Stomach (tissue), 9 donors: ENCODE data around the gene OLIG1. TPM values are rescaled to one million over a fixed set of nuclear protein-coding genes. Genes with fewer than 3 reads are reported as not detected.

Experiments used
- DNase-seq, 2 donors: peaks; one replicate each; pipeline versions ENCODE4 v3.0.0 to v3.0.0-alpha.2; 2013 to 2019
- H3K27ac ChIP-seq, 5 donors: fragments of 200-600 bp in 4 of 5; sonication (generic) in 4 of 5; one replicate each; pipeline ENCODE4 v1.5.1; 2013 to 2019; ENCODE audit warnings: mild to moderate bottlenecking in 1 of 5, moderate library complexity in 1 of 5
- H3K27me3 ChIP-seq, 3 donors: fragments of 200-600 bp; sonication (generic); one replicate each; pipeline ENCODE4 v1.5.1; 2017 to 2019; ENCODE audit warnings: mixed run types in 1 of 3
- H3K36me3 ChIP-seq, 4 donors: fragments of 200-600 bp; sonication (generic); 1 replicate in 3 of 4; 2 replicates in 1 of 4; pipeline ENCODE4 v1.5.1; 2016 to 2019
- H3K4me1 ChIP-seq, 4 donors: fragments of 200-600 bp; sonication (generic); one replicate each; pipeline ENCODE4 v1.5.1; 2016 to 2019
- H3K4me3 ChIP-seq, 4 donors: fragments of 200-600 bp; sonication (generic) in 3 of 4; one replicate each; pipeline ENCODE4 v1.5.1; 2016 to 2019; ENCODE audit warnings: mild to moderate bottlenecking in 1 of 4
- H3K9me3 ChIP-seq, 4 donors: fragments of 200-600 bp; sonication (generic); one replicate each; pipeline ENCODE4 v1.5.1; 2016 to 2019
- CTCF ChIP-seq, 7 experiments: fragments of 450-650 bp in 4 of 7; fragments of 200-600 bp in 3 of 7; sonication (generic) in 3 of 7; IDR thresholded peaks; one replicate each; pipeline ENCODE4 v1.5.1; 2016 to 2019; ENCODE audit warnings: antibody characterized with exemption in 7 of 7, control low read depth in 2 of 7, mild to moderate bottlenecking in 1 of 7
- EP300 ChIP-seq: sonication (generic); formaldehyde crosslinking; IDR thresholded peaks from one replicate; pipeline ENCODE4 v1.6.1; 2017; ENCODE audit warnings: antibody characterized with exemption
- POLR2A ChIP-seq, 4 donors: fragments of 450-650 bp; IDR thresholded peaks; one replicate each; pipeline ENCODE4 v1.6.1; 2016; ENCODE audit warnings: antibody characterized with exemption in 4 of 4, control low read depth in 2 of 4, mild to moderate bottlenecking in 1 of 4, moderate library complexity in 1 of 4
- POLR2AphosphoS5 ChIP-seq, 3 donors: sonication (generic); formaldehyde crosslinking; IDR thresholded peaks; one replicate each; pipeline ENCODE4 v1.6.1; 2016; ENCODE audit warnings: antibody characterized with exemption in 3 of 3
- WGBS, 5 donors: extraction: QIAGEN DNeasy Blood & Tissue Kit in 3 of 5; methylation state at CpG; one replicate each; pipeline versions ENCODE4 v1.1.5 to v1.1.7; 2013 to 2018; 5-methylcytosine and 5-hydroxymethylcytosine counted together
- intact Hi-C: fragments of 100-400 bp; cut with DNase I; formaldehyde crosslinking; loops from one replicate; pipeline ENCODE4 v1.15.1; 2023; ENCODE audit warnings: low total_unique reads
- polyA plus RNA-seq, 3 donors: library from polyadenylated mRNA; stranded (reverse); fragments of 200-250 nt; gene quantifications; one replicate each; pipeline ENCODE4 v1.2.3, GENCODE V29; 2013
- total RNA-seq, 5 donors: library from RNA; depleted of rRNA; stranded (reverse); fragments of >200 nt; gene quantifications; one replicate each; pipeline versions ENCODE4 v1.1.0 to v1.2.3, GENCODE V29; 2014 to 2016
- donor health status: healthy with polysubstance abuse.
- donor health status: Bipolar disorder and iron deficiency.
- donor health status: healthy.

Gene OLIG1
- total and polyA plus RNA-seq, 8 donors = not detected

GRCh38 chr21:33042812-33043211 is 27.1 kb upstream of the OLIG1 start:
- Histone ChIP-seq H3K9me3 (no peaks in the 10 kb centered on the region), H3K36me3 (no peaks in the 10 kb centered on the region), H3K4me1 (no peaks in the 10 kb centered on the region), H3K4me3 (no peak overlapping the region), H3K27me3 (peaks cover 0 to 75% (median 10%) of the 10 kb centered on the region in 3 donors), H3K27ac (no peak overlapping the region)
- TF ChIP-seq POLR2A (IDR thresholded peaks at IDR 0.05) = no peak
- no peak for TF ChIP-seq POLR2AphosphoS5 (IDR thresholded peaks at IDR 0.05)
- no peak for TF ChIP-seq CTCF (IDR thresholded peaks at IDR 0.05)
- TF ChIP-seq EP300 = no peak
- no peak for DNase-seq
- 33 to 50% (median 43%) methylated on average over 4 of the region's 4 CpGs for WGBS, 5 donors
- intact Hi-C loops = no loop called here

GRCh38 chr21:33046455-33046854 is 23.5 kb upstream of the OLIG1 start:
- Histone ChIP-seq H3K4me3 (no peak overlapping the region), H3K27me3 (peaks cover 0 to 85% (median 6%) of the 10 kb centered on the region in 3 donors), H3K36me3 (no peaks in the 10 kb centered on the region), H3K4me1 (no peaks in the 10 kb centered on the region), H3K27ac (no peak overlapping the region), H3K9me3 (no peaks in the 10 kb centered on the region)
- intact Hi-C loops = no loop called here
- TF ChIP-seq POLR2AphosphoS5 (IDR thresholded peaks at IDR 0.05) (no peak), EP300 (no peak), CTCF (IDR thresholded peaks at IDR 0.05) (no peak), POLR2A (IDR thresholded peaks at IDR 0.05) (no peak)
- WGBS, 5 donors = 68 to 76% (median 73%) methylated on average over 7 to 8 of the region's 8 CpGs
- no peak for DNase-seq

GRCh38 chr21:33047231-33047630 is 22.7 kb upstream of the OLIG1 start:
- no peak for TF ChIP-seq POLR2AphosphoS5 (IDR thresholded peaks at IDR 0.05)
- no peak for TF ChIP-seq EP300
- TF ChIP-seq CTCF (IDR thresholded peaks at IDR 0.05) = no peak
- TF ChIP-seq POLR2A (IDR thresholded peaks at IDR 0.05) = no peak
- H3K36me3 ChIP-seq = no peaks in the 10 kb centered on the region
- H3K4me3 ChIP-seq = no peak overlapping the region
- intact Hi-C loops = no loop called here
- WGBS, 5 donors = 63 to 74% (median 65%) methylated on average over 5 of the region's 5 CpGs
- no peaks in the 10 kb centered on the region for H3K9me3 ChIP-seq
- no peak for DNase-seq
- peaks cover 0 to 85% (median 4%) of the 10 kb centered on the region in 3 donors for H3K27me3 ChIP-seq
- no peak overlapping the region for H3K27ac ChIP-seq
- no peaks in the 10 kb centered on the region for H3K4me1 ChIP-seq

GRCh38 chr21:33051925-33052324 is 18.0 kb upstream of the OLIG1 start:
- Histone ChIP-seq H3K4me3 (no peak overlapping the region), H3K9me3 (no peaks in the 10 kb centered on the region), H3K36me3 (no peaks in the 10 kb centered on the region), H3K27me3 (peaks cover 0 to 72% (median 0%) of the 10 kb centered on the region in 3 donors), H3K4me1 (no peaks in the 10 kb centered on the region), H3K27ac (no peak overlapping the region)
- DNase-seq = no peak
- intact Hi-C loops = no loop called here
- TF ChIP-seq POLR2AphosphoS5 (IDR thresholded peaks at IDR 0.05) = no peak
- TF ChIP-seq CTCF (IDR thresholded peaks at IDR 0.05) = no peak
- TF ChIP-seq EP300 = no peak
- TF ChIP-seq POLR2A (IDR thresholded peaks at IDR 0.05) = no peak
- 79 to 86% (median 84%) methylated on average over 16 of the region's 16 CpGs for WGBS, 5 donors
